ENCODE measurements around the gene MYCL. TPM values are rescaled to one million over a fixed set of nuclear protein-coding genes. Genes with fewer than 3 reads are reported as not detected.

MYCL gene
- total and polyA plus RNA-seq, 10 of the 15 experiments (the other 5 are each of a cell fraction or from before 2014, with no cell fraction given): 0.11 to 1.4 (median 0.40) TPM; not detected in 1

DNA sequence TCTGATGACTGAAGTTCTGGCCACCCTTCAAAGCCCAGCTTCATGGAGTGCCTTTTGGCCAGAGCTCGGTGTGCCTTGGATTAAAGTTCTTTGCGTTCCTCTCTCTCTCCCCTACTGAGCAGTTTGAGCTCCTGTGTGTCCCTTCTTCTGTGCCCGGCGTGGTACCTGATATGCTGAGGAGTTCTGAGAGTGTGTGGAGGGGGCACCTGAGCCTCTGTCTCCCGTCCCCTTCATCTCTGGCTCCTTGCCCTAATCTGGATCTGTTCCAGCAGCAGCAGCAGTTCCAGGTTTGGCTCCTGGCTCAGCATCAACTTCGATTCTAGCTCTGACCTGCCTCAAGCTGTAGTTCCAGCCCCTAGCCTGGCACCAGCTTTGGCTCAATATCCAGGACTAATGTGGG, 25.1 kb upstream of the MYCL start:
- H3K79me2 ChIP-seq (ENCODE audit: control insufficient read depth, insufficient read depth, low read length): no peaks in the 10 kb centered on the region
- intact Hi-C loops (cut with micrococcal nuclease; ENCODE audit: unreplicated experiment) (no loop called here), in situ Hi-C loops (cut with MboI) (no loop called here)
- H3K9me3 ChIP-seq (replicated peaks; ENCODE audit: control insufficient read depth, insufficient read depth, low read length): no peaks in the 10 kb centered on the region
- CTCF ChIA-PET: interaction anchor here (0.6 to 10.3 kb wide), 4 partner anchors 24 to 128 kb away, joined by 3 to 311 read pairs (median 10); no protein-coding TSS in a partner anchor
- H3K36me3 ChIP-seq (ENCODE audit: control insufficient read depth in 2 of 2, insufficient read depth in 2 of 2, low read length in 1 of 2): no peaks in the 10 kb centered on the region
- no peaks in the 10 kb centered on the region for H3K27me3 ChIP-seq (replicated peaks in 1 of 2; ENCODE audit: control insufficient read depth in 2 of 2, insufficient read depth in 2 of 2, low read length in 1 of 2)
- SMC1A ChIA-PET (ENCODE audit: uncharacterized antibody, unreplicated experiment): interaction anchor here (1.4 kb wide), 1 partner anchor 55 kb away, joined by 3 read pairs; no protein-coding TSS in a partner anchor
- H3K4me3 ChIP-seq: no peak overlapping the region
- no peak overlapping the region for H2AFZ ChIP-seq (ENCODE audit: control insufficient read depth, low read depth, low read length)
- no TSS peak for BruUV-seq (replicated peaks)
- no peak overlapping the region for H3K9ac ChIP-seq (ENCODE audit: control insufficient read depth, insufficient read depth, low read length)
- no peaks in the 10 kb centered on the region for H4K20me1 ChIP-seq (ENCODE audit: control insufficient read depth, insufficient read depth)
- WGBS (ENCODE audit: insufficient coverage, insufficient replicate concordance, low lambda C conversion rate, missing lambda C conversion rate): 64% methylated on average over 6 of the region's 6 CpGs
- no peak overlapping the region for H3K4me2 ChIP-seq (ENCODE audit: control insufficient read depth, insufficient read depth)
- H3K27ac ChIP-seq (ENCODE audit: control insufficient read depth, insufficient read depth): no peak overlapping the region
- RAD21 ChIA-PET (ENCODE audit: unreplicated experiment): interaction anchor here (0.5 to 1.5 kb wide), 4 partner anchors 29 to 128 kb away, joined by 3 to 5 read pairs (median 3); no protein-coding TSS in a partner anchor
- no peak for ATAC-seq
- TF ChIP-seq KDM1A (IDR thresholded peaks at IDR 0.05; ENCODE audit: borderline replicate concordance) (no peak), TARDBP (IDR thresholded peaks at IDR 0.05; ENCODE audit: borderline replicate concordance) (no peak), SMAD1 (IDR thresholded peaks at IDR 0.05; ENCODE audit: low read depth, partially characterized antibody) (no peak), POLR2AphosphoS2 (IDR thresholded peaks at IDR 0.05; ENCODE audit: low read depth, low read length) (no peak), MYB (IDR thresholded peaks at IDR 0.05; ENCODE audit: borderline replicate concordance, low read depth, low read length) (no peak), SMC3 (IDR thresholded peaks at IDR 0.05; ENCODE audit: borderline replicate concordance, low read length) (no peak)
- TF ChIP-seq, protein P1, sequence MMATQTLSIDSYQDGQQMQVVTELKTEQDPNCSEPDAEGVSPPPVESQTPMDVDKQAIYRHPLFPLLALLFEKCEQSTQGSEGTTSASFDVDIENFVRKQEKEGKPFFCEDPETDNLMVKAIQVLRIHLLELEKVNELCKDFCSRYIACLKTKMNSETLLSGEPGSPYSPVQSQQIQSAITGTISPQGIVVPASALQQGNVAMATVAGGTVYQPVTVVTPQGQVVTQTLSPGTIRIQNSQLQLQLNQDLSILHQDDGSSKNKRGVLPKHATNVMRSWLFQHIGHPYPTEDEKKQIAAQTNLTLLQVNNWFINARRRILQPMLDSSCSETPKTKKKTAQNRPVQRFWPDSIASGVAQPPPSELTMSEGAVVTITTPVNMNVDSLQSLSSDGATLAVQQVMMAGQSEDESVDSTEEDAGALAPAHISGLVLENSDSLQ (IDR thresholded peaks at IDR 0.05): no peak
- TF ChIP-seq, protein P2, sequence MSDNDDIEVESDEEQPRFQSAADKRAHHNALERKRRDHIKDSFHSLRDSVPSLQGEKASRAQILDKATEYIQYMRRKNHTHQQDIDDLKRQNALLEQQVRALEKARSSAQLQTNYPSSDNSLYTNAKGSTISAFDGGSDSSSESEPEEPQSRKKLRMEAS (IDR thresholded peaks at IDR 0.05; ENCODE audit: low read depth, low read length): no peak
- no peak for DNase-seq (ENCODE audit: low read depth, low spot score)
- H3K4me1 ChIP-seq (ENCODE audit: control insufficient read depth, insufficient read depth, low read length): no peaks in the 10 kb centered on the region
- no peak for FAIRE-seq
- POLR2A ChIA-PET: no interaction called here

Measured in GM12878 (cell line).